PC-3 (cell line): ENCODE data around the gene PLOD3.

Experiments
- EZH2 ChIP-seq: fragments of 300-600 bp; sonication (generic); IDR thresholded peaks from one replicate; pipeline ENCODE4 v1.6.1; 2017; ENCODE audit warnings: antibody characterized with exemption, mild to moderate bottlenecking, low read length; ENCODE audit not compliant: unreplicated experiment
- TF ChIP-seq, protein P1 (sequence below): fragments of 300-600 bp; sonication (generic); conservative IDR thresholded peaks from 2 replicates; pipeline ENCODE4 v1.5.1; 2017; ENCODE audit warnings: antibody characterized with exemption, low read depth, mild to moderate bottlenecking, low read length

DNA sequence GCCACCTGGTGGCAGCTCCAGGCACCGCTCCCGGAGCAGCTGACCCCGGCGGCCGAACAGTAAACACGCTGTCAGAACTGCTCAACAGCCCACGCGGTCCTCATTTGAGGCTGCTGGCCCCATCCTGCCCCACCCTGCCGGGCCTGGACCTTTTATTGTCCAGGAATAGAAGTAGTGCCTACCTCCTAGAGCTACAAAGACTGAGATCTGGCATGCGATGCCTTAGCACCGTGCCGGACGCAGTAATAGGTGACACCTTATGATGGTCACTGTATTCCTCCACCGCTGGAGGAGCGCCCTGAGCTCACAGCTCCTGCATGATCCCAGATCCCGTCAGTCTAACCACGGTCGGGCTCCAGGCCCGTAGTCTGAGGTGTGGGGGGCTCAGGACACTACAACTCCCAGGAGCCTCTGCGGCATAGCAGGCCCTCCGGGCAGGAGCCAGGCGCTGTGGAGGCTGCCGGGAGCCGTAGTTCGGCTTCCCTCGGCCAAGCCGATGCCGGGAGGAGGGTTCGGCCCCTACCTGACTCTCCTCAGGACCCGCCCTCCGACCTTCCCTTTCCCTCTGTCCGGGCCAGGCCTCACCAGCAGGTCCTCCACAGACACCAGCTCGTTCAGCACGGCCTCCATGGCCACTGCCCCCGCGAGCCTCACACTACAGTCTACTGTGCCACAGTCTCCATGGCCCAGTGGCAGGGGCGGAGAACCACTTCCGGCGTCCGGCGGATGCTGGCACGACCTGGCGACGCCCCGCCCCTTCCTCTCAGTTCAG, 27.2 kb upstream of the PLOD3 start, which contains the start of gene FIS1:
- TF ChIP-seq, protein P1, sequence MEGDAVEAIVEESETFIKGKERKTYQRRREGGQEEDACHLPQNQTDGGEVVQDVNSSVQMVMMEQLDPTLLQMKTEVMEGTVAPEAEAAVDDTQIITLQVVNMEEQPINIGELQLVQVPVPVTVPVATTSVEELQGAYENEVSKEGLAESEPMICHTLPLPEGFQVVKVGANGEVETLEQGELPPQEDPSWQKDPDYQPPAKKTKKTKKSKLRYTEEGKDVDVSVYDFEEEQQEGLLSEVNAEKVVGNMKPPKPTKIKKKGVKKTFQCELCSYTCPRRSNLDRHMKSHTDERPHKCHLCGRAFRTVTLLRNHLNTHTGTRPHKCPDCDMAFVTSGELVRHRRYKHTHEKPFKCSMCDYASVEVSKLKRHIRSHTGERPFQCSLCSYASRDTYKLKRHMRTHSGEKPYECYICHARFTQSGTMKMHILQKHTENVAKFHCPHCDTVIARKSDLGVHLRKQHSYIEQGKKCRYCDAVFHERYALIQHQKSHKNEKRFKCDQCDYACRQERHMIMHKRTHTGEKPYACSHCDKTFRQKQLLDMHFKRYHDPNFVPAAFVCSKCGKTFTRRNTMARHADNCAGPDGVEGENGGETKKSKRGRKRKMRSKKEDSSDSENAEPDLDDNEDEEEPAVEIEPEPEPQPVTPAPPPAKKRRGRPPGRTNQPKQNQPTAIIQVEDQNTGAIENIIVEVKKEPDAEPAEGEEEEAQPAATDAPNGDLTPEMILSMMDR: peak; percentile 90
- TF ChIP-seq EZH2: no peak
